SHP77 (cell line): ENCODE data around the gene RASD2.
A peak's percentile ranks its signal among the peaks of the same experiment; 100 is the strongest.

ENCODE experiments used
- DNase-seq, 2 experiments: peaks; one replicate each; lab custom pipeline; 2025; lab: John Stamatoyannopoulos, UW

RASD2 gene

DNA sequence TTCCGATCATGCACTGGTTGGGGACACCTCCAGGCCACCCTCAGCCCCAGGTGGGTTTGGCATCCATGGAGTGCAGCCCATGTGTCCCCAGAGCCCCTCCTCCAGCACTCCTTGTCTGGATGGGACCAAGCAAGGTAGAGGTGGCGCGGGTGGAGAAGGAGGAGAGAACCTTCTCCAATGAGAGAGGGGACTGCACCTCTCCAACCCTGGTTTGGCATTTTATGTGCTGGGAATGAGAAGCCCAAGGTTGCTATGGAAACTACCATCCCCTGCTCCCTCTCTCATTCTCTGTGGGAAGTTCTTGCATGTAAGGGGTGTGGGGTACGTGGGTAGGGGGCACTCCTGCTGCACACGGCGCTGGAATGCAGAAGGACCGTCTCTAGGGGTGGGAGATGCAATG lies 21.8 kb upstream of the RASD2 start:
- no peak for DNase-seq

DNA sequence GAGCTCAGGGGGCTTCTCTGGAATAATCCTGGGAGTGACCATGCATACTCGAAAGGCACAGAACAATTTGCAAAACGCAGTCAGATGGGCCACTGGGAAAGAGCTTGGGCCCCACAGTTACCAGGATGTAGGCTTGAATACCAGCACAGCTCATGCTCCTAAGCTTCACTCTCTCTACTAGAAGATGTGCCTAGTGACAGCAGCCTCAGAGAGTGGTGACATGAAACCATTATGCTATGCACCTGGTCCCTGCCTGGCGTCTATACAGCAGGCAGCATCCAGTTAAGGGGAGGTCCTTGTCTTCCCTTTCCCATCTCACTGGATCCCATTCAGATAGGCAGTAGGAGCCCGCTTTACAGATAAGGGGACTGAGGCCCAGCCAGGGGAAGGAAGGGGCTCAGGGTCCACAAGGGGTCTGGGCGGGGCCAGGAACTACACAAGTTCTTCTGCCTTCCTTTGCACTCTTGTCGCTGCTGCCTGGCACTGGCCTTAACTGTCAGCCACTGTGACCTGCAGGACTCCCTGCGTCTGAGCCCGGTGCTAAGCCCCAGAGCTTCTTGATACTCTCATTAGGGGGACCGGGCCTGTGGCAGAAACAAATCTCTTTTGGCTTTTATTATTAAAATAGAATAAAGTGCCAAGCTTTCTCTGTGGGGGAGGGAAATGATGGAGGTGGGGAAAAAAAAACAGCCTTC lies 21.2 kb upstream of the RASD2 start:
- no peak for DNase-seq

DNA sequence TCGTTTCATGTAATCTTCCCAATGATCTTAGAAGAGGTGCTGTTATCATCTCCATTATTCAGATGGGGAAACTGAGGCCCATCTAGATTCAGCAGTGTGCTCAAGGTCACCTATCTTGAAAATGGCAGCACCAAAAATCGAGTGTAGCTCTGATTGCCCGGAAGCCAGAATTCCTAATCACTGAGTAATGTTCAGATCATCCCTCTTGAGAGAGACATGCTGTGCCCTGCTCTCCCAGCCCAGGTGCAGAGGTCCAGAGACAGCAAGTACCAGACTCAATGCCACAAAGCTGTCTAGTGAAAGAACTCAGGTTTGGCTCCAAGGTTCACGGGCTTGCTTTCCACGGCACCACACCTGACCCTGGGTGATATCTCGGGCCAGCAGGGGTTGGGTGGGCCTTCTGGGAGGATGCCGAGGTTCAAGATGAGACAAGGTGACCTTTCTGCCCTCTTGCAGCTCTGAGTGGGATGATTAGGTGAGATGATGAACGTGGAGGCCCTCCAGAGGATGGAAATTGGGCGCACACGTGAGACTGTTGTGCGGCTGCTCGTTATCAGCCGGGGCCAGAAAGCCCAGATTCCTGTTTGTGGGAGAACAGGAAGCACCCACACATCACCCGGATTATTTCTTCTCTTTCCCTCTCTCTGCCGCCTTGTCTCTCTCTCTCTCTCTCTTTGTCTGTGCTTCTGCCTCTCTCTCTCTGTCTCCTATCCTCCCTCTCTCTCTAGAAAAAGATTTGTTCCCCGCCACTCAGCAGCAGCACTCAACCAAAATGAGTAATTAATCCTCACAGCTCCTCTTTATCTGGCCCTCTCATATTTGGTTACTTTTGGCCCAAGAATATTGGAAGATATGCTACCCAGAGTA lies 19.0 kb upstream of the RASD2 start:
- no peak for DNase-seq

DNA sequence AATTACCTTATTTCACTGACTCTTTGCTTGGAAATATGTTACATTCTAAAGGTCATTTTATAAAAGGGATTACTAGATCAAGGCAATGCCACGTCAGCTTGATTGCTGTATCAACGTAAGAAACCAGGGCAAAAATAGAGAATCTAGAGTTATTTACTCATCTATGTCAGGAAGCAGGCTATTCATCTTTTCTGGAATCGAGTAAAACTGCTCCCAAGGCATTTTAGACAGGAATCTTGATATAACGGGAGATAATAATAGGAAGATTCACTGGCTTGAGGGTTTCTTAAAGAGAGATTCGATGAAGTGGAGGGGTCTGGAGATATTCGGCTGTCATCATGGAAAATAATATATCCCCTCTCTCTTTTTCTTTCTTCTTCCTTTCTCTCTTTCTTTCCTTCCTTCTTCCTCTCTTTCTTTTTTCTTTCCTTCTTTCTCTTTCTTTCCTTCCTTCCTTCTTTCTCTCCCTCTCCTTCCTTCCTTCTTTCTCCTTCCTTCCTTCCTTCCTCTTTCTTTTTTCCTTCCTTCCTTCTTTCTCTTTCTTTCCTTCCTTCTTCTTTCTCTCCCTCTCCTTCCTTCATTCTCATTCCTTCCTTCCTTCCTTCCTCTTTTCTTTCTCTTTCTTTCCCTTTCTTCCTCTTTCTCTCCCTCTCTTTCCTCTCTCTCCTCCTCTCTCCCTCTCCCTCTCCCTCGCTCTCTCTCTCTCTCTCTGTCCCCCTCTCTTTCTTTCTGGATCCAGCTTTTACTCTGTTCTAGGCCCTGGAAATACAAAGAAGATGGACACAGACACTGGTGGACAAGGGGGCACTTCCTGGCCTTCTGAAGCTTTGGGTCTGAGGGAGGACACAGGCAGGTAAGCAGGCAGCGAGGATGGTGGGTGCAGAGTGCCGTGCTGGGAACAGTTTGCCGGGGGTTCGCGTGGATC lies 18.1 kb upstream of the RASD2 start:
- DNase-seq = no peak

DNA sequence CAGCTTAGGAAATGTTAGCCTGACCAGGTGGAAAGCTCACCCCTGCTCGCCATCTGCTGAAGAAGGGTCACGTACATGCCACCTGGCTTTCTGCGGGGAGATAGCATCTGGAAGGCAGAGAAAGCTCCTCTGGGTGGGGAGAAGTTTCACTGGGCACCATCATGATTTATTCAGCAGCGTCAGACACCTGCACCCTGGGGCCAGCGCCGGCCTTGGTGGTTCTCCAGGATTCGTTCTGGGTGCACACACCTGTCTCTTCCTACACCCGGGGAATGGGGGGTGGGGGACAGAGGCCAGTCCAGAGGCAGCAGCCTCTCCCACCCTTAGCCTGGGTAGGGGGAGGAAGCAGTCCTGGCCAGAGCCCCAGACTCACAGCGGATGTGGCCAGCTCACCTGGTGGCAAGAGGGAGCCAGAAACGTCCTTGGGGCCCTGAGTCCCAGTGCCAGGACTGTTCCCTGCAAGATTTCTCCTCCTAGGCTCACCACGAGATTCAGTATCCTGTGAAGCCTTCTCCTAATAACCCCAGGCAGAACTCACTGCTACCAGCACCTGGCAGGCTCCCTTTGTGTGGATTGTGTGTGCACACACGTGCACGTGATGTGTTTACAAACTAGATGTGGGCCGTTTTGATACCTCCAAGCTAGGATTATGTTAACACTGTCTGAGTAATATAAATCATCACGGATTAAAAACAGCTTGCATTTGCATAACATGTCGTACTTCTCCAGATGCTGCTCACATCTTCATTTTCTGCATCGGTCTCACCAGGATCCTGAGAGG lies 17.3 kb upstream of the RASD2 start:
- peak; percentile 62 for DNase-seq

DNA sequence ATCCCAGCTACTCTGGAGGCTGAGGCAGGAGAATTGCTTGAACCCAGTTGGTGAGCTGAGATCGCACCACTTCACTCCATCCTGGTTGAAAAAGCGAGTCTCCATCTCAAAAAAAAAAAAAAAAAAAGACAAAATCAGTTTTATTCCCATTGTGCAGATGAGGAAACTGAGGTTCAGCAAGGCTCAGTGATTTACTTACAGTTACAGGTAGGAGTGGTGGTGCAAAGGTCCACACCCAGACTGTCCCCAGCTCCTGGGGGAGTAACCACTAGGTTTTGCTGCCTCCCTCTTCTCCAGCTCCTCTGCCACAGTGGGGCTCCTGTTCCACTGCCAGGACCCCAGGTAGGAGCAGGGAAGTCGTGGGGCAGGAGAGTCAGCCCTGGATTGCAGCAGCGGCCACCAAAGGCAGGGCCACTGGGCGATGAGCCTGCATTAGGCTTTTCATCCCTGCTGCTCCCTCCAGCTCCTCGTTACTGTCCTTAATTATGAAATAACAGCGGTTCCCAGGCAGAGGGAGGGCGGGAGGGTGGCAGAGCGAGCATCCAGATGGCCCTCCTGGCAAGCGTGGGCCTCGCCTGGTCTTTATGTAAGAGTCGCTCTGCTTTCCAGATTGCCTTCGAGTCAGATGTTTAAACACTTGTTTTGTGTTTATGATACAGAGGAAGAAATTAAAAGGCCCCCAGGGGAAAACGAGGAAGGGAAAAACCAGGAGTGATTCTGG lies 15.5 kb upstream of the RASD2 start:
- peak; percentile 30 to 40 for DNase-seq

DNA sequence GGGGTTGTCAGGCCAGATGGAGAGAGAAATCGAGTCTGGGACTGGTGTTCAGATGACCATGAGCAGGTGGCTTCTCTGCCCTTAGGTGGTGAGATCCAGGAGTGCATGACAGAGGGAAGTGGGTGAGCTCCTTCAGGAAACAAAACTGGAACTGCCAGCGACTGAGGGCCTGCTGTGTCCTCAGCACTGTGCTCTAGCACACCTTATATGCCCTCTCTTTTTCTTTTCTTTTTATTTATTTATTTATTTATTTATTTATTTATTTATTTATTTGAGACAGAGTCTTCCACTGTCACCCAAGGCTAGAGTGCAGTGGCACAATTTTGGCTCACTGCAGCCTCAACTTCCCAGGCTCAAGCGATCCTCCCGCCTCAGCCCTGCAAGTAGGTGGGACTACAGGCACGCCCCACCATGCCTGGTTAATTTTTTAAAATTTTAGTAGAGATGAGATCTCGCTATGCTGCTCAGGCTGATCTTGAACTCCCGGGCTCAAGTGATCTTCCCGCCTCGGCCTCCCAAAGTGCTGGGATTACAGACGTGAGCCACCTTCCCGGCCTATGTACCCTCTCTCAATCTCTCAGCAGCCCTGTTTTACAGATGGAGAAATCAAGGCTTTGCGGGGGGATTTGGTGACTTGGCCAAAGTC lies 14.8 kb upstream of the RASD2 start:
- peak in 1 of 2 experiments; percentile 37 for DNase-seq

DNA sequence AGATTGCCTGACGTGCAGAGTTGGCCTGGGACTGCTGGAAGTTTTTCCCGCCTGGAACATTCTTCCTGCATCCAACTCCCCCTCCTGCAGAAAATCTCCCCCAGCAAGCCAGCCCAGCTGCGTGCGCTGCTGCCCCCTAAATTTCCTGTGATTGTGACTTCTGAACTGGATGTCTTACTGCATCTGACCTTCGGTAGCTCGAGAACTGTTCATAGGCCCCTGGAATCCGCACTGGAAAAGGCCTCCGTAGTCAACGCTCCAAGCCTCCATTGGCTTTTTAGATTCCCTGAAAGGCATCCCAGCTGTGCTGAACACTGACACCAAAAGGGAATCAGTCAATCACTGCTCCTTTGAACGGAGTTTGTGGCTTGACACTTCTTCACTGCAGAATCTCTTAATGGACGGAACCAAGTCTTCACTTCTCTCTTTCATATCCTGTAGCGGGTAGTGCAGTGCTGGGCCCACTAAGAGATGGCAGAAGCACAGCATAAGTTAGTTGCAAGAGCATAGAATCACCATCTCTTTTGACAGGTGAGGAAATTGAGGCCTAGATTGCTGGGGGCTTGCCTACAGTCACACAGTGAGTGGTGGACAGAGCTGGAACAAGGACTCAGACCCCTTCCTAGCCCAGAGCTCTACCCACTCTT lies 14.2 kb upstream of the RASD2 start:
- DNase-seq = no peak

DNA sequence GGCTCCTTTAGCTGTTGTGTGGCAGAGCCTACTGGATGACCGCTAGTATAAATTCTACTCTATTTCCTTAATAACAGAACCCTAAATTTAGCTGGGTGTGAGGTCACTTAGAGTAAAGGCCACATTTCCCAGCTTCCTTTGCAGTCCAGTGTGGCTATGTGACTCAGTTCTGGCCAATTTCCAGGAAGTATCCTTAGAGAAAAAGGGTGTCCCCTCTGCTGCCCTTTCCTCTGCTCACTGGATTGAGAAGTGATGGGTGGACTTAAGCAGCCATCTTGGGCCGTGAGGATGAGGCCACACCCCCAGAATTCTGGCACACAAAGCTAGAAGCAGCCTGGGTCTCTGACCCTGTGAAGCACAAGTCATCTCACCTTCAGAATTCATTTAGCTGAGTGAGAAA lies 11.7 kb upstream of the RASD2 start:
- DNase-seq = no peak

DNA sequence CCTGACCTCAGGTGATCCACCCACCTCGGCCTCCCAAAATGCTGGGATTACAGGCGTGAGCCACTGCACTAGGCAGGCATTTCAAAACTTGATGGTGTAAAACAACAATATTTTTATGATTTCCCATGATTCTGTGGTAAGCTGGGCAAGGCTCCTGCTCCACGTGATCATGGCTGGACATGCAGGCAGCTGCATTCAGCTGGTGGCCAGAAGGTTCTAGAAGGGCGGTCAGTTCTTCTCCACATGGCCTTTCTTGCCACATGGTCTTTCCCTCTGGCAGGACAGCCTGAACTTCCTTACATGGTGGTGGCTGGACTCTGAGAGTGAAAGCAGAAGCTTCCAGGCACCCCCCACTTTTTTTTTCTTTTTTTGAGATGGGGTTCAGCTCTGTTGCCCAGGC lies 9.9 kb upstream of the RASD2 start:
- DNase-seq = no peak

DNA sequence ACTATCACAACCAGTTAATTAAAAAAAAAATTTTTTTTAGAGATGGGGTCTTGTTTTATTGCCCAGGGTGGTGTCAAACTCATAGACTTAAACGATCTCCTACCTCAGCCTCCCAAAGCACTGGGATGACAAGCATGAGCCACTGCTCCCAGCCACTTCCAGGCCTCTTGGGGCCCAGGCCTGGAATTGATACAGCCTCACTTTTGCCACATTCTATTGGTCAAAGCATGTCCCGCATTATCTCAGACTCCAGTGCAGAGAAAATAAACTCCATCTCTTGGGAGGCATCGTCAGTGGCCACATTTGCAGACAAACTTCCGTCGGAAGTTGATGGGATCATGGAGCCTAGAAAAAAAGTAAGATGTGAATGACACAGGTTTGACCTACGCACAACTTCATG lies 9.4 kb upstream of the RASD2 start:
- DNase-seq = no peak

DNA sequence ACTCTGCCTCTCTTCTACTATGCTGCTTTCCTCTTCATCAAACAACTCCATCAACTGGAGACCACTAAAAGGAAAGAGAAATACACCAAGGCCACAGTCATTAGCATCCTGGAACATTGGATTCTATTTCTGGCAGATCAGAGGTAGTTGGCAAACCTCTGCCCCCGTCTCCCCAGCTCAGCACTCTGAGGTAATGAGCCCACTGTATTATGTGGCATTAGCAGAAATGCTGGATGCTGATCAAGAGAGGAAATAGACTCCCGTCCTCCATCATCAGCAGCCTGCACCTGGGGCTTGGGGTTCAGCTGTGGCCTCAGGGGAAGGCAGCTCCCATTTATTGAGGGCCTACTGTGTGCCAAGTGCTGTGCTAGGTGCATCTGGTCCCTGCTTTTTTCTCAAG lies 9.0 kb upstream of the RASD2 start:
- DNase-seq = no peak

DNA sequence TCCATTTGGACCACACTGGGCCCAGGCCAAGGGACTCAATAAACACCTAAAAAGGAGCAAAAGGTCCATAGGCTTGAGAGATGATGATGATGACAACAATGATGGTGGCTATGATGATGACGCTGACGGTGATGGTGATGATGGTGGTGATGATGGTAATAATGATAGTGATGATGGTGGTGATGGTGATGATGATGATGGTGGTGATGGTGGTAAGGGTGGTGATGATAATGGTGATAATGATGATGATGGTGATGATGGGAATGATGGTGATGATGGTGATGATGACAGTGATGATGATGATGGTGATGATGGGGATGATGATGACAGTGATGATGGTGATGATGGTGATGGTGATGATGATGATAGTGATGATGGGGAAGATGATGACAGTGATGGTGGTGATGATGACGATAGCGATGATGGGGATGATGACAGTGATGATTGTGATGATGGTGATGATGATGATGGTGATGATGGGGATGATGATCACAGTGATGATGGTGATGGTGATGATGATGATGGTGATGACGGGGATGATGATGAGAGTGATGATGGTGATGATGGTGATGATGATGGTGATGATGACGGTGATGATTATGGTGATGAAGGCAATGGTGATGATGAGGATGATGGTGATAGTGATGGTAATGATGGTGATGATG lies 7.1 kb upstream of the RASD2 start:
- no peak for DNase-seq

DNA sequence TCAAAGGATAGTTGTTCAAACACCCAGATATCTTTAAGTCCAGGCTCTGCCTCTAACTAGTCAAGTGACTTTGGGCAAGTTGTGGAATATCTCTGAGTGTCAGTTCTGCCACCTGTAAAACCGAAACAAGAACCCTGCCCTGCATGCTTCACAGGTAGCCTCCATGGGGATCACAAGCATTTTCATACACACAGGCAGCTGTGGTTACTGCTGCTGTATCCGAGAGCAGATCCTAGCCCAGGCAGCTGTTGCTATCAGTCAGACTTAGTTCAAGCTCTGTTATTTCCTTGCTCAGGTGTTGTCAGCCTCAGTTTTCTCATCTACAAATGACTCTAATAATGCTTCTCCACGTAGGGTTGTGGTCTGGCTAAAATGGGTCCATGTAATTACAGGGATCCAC lies 6.5 kb upstream of the RASD2 start:
- no peak for DNase-seq

DNA sequence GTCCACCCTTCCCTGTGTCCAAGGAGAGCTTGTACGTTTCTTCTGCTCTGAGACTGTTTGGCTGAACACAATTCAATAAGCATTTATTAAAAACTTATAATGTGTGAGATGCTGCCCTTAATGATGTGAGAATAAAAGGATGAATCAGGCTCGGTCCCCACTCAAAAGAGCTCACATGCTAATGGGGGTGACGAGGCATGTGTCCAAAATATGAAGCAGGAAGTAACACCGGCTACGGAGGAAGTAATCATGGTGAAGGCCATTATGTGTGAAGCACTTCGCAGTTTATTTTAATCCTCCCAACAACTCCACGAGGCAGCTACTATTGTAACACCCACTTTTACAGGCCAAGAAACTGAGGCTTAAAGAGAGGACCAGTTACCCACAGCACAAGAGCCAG lies 3.4 kb upstream of the RASD2 start:
- no peak for DNase-seq

DNA sequence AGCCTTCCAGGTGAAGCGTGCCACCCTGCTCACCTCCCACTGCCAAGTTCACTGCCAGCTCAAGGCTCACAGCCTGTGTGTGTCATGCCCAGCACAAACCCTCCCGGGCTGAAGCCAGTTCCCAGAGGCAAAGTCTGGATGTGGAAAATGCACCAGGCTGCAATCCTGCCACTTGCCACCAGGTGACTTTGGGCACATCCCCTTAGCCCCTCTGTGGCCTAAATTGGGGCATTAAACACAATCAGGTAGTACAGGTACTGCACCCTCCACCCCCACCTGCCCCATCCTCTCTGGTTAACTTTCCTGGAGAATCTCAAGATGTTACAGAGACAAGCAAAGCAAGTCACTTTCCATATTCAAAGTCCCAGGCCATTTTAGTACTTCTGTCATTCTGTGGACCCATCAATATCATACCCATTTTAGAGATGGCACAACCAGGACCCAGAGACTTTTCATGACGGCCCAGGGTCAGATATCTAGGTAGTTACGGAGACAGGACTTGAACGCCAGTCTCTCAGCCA lies 1.8 kb upstream of the RASD2 start:
- no peak for DNase-seq

DNA sequence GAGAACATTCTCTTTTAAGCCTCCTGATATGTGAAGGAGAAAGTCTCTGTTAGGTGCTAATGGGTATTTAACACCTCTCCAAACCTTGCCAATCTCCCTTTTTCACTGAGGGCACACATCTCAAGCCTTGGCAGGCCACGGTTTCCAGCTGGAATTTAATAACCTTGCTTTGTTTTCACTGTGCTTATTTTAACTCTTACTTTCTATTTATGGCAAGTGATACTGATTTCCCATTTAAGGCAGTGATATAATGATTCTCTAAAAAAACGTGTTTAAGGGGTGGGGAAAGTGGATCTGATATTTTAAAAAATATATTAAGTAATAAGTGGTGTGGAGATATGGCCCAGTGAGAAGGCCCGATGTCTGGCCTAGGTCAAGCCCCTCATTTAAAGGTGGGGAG lies 1.1 kb upstream of the RASD2 start:
- DNase-seq = no peak

DNA sequence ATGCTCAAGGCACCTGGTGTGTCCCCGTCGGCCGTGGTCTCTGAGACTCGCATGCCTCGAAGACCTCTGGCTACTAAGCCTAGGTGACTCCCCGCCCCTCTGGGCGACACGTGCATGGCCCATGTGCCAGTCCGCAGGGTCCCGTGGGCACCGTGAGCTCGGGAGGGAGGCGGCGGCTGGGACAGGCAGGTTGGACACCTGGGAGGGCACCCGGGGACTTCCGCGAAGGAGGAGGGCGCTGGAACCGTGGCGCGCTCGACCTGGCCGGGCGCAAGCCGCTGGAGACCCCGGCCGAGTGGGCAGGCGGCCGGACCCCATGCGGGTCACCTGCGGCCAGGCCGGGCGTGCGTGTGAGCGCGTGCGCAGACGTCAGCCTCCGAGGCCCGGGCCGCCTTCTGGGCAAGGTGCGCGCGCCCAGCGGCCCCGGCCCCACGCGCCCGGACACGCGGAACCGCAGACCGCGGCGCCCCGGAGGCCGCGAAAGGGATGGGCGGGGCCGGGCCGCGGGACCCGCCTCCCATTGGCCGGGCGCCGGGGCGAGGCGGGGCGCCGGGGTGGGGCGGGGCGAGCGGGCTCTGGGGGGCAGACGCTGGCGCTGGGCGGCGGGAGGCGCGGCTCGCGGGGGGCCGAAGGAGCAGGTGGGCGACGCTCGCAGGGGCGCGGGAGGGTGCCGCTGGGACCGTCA lies 579 bp upstream of the RASD2 start:
- DNase-seq = peak in 1 of 2 experiments; percentile 20
